H1 (cell line): ENCODE results near the gene SLC8A1. TPM values are rescaled to one million over a fixed set of nuclear protein-coding genes. Genes with fewer than 3 reads are reported as not detected.

Source experiments
- CTCF ChIA-PET: fragments of 300-600 bp; sonication (Branson Sonifier 250); formaldehyde crosslinking; loops from one replicate; lab custom pipeline; 2021; ENCODE audit not compliant: partially characterized antibody; lab: Charles Lee
- POLR2A ChIA-PET: fragments of 300-600 bp; sonication (Branson Sonifier 250); formaldehyde crosslinking; loops from one replicate; lab custom pipeline; 2021; ENCODE audit warnings: inconsistent platforms; ENCODE audit not compliant: partially characterized antibody; lab: Charles Lee
- DNase-seq, 2 experiments: peaks; one replicate each; pipeline versions ENCODE4 v3.0.0 to v3.0.0-alpha.2; 2010 to 2022; ENCODE audit warnings: low spot score in 2 of 2, low read depth in 1 of 2, mixed read lengths in 1 of 2
- FAIRE-seq: peaks from 2 replicates; lab custom pipeline; 2011; peaks lifted over from hg19 to GRCh38; lab: Jason Lieb, UNC
- H2AFZ ChIP-seq: 2 replicates; pipeline ENCODE4 v1.8.1; 2012; ENCODE audit warnings: low read length, inconsistent platforms
- H2AK5ac ChIP-seq: 2 replicates; pipeline ENCODE4 v1.6.1; 2013; ENCODE audit warnings: low read depth, low read length
- H2BK120ac ChIP-seq: replicated peaks from 2 replicates; pipeline ENCODE3; 2013; ENCODE audit warnings: low read depth, low read length, inconsistent platforms
- H2BK12ac ChIP-seq: 2 replicates; pipeline ENCODE4 v1.6.1; 2013; ENCODE audit warnings: low read depth, low read length
- H2BK15ac ChIP-seq: 2 replicates; pipeline ENCODE4 v1.6.1; 2013; ENCODE audit warnings: low read length
- H2BK20ac ChIP-seq: 2 replicates; pipeline ENCODE4 v1.6.1; 2013; ENCODE audit warnings: low read length
- H2BK5ac ChIP-seq: 2 replicates; pipeline ENCODE4 v1.6.1; 2013; ENCODE audit warnings: low read depth, low read length
- H3K14ac ChIP-seq: 2 replicates; pipeline ENCODE4 v1.6.1; 2013; ENCODE audit warnings: inconsistent platforms; ENCODE audit not compliant: insufficient read length
- H3K18ac ChIP-seq: 2 replicates; pipeline ENCODE4 v1.6.1; 2013; ENCODE audit warnings: low read length; ENCODE audit errors: extremely low read depth
- H3K23ac ChIP-seq: 2 replicates; pipeline ENCODE4 v1.6.1; 2013; ENCODE audit warnings: inconsistent platforms; ENCODE audit not compliant: insufficient read length
- H3K23me2 ChIP-seq: 2 replicates; pipeline ENCODE4 v1.6.1; 2013; ENCODE audit warnings: low read depth, low read length
- H3K27ac ChIP-seq: 2 replicates; pipeline ENCODE4 v1.6.1; 2011; ENCODE audit warnings: low read depth, low read length, inconsistent platforms
- H3K27me3 ChIP-seq, 4 experiments: replicated peaks in 1 of 4; 1 replicate in 1 of 4; 2 replicates in 3 of 4; pipeline versions ENCODE4 v1.6.1 to v1.8.1; 2011 to 2013; ENCODE audit warnings: low read length in 3 of 4, mild to moderate bottlenecking in 3 of 4, inconsistent platforms in 2 of 4, mixed read lengths in 2 of 4, moderate library complexity in 1 of 4; ENCODE audit not compliant: control insufficient read depth in 3 of 4, insufficient read depth in 3 of 4; ENCODE audit errors: extremely low read depth in 1 of 4
- H3K36me3 ChIP-seq, 4 experiments: 2 replicates each; pipeline versions ENCODE4 v1.6.1 to v1.8.1; 2011 to 2013; ENCODE audit warnings: mild to moderate bottlenecking in 4 of 4, low read length in 3 of 4, moderate library complexity in 2 of 4, control low read depth in 1 of 4, inconsistent platforms in 1 of 4; ENCODE audit not compliant: insufficient read depth in 4 of 4, control insufficient read depth in 2 of 4
- H3K4ac ChIP-seq: replicated peaks from 2 replicates; pipeline ENCODE3; 2013; ENCODE audit warnings: low read length, low read depth, mixed read lengths, inconsistent platforms; ENCODE audit not compliant: insufficient read length
- H3K4me1 ChIP-seq, 4 experiments: replicated peaks in 1 of 4; 1 replicate in 1 of 4; 2 replicates in 3 of 4; pipeline versions ENCODE4 v1.6.1 to v1.8.1; 2011 to 2013; ENCODE audit warnings: low read length in 3 of 4, inconsistent platforms in 2 of 4, mixed read lengths in 1 of 4; ENCODE audit not compliant: insufficient read depth in 4 of 4, control insufficient read depth in 3 of 4
- H3K4me2 ChIP-seq, 2 experiments: 2 replicates each; pipeline versions ENCODE4 v1.6.1 to v1.8.1; 2011 to 2013; ENCODE audit warnings: low read depth in 2 of 2, low read length in 2 of 2, control low read depth in 1 of 2, inconsistent platforms in 1 of 2, mild to moderate bottlenecking in 1 of 2; ENCODE audit not compliant: insufficient read depth in 1 of 2
- H3K4me3 ChIP-seq, 4 experiments: fragments of 200-600, 300-600 bp in 1 of 4; sonication (generic), shearing (Covaris generic), sonication (Bioruptor Twin) in 1 of 4; 2 replicates each; pipeline versions ENCODE4 v1.5.1 to v1.8.1; 2011 to 2016; ENCODE audit warnings: low read length in 4 of 4, low read depth in 3 of 4, control low read depth in 2 of 4, inconsistent platforms in 2 of 4, mild to moderate bottlenecking in 2 of 4, mixed read lengths in 1 of 4, moderate library complexity in 1 of 4; ENCODE audit not compliant: insufficient read depth in 2 of 4; ENCODE audit errors: extremely low read depth in 1 of 4
- H3K56ac ChIP-seq: replicated peaks from 2 replicates; pipeline ENCODE3; 2013; ENCODE audit warnings: low read depth, mild to moderate bottlenecking, mixed read lengths, low read length, inconsistent platforms; ENCODE audit not compliant: insufficient read length
- H3K79me1 ChIP-seq: 2 replicates; pipeline ENCODE4 v1.6.1; 2013; ENCODE audit warnings: low read depth, low read length, control low read depth
- H3K79me2 ChIP-seq, 2 experiments: 2 replicates each; pipeline versions ENCODE4 v1.6.1 to v1.8.1; 2012 to 2013; ENCODE audit warnings: low read length in 2 of 2, mild to moderate bottlenecking in 2 of 2, inconsistent platforms in 1 of 2; ENCODE audit not compliant: insufficient read depth in 2 of 2, control insufficient read depth in 1 of 2
- H3K9ac ChIP-seq, 4 experiments: replicated peaks in 1 of 4; 1 replicate in 1 of 4; 2 replicates in 3 of 4; pipeline versions ENCODE4 v1.6.1 to v1.8.1; 2011 to 2013; ENCODE audit warnings: low read depth in 3 of 4, low read length in 3 of 4, control low read depth in 2 of 4, mild to moderate bottlenecking in 2 of 4, moderate library complexity in 2 of 4, inconsistent platforms in 1 of 4; ENCODE audit errors: extremely low read depth in 1 of 4
- H3K9me3 ChIP-seq, 2 experiments: 2 replicates each; pipeline versions ENCODE4 v1.6.1 to v1.8.1; 2012 to 2013; ENCODE audit warnings: mild to moderate bottlenecking in 2 of 2, moderate library complexity in 2 of 2, control low read depth in 1 of 2, inconsistent platforms in 1 of 2, low read depth in 1 of 2, low read length in 1 of 2, mixed read lengths in 1 of 2; ENCODE audit not compliant: insufficient read depth in 2 of 2
- H4K20me1 ChIP-seq, 2 experiments: replicated peaks in 1 of 2; 2 replicates each; pipeline versions ENCODE3 to v1.8.1; 2011 to 2013; ENCODE audit warnings: inconsistent platforms in 2 of 2, low read length in 2 of 2, mild to moderate bottlenecking in 1 of 2; ENCODE audit not compliant: insufficient read depth in 2 of 2, control insufficient read depth in 1 of 2
- H4K5ac ChIP-seq: 2 replicates; pipeline ENCODE4 v1.6.1; 2013; ENCODE audit warnings: low read length, low read depth, mixed read lengths, inconsistent platforms; ENCODE audit not compliant: insufficient read length
- H4K8ac ChIP-seq: 2 replicates; pipeline ENCODE4 v1.8.0; 2013; ENCODE audit warnings: mild to moderate bottlenecking, moderate library complexity, low read length, inconsistent platforms; ENCODE audit not compliant: insufficient read depth; ENCODE audit errors: extremely low read depth
- H4K91ac ChIP-seq: replicated peaks from 2 replicates; pipeline ENCODE3; 2013; ENCODE audit warnings: low read length, mixed read lengths, inconsistent platforms; ENCODE audit not compliant: insufficient read length
- BCL11A ChIP-seq, 2 experiments: IDR thresholded peaks; one replicate each; pipeline ENCODE4 v1.6.1; 2011; ENCODE audit warnings: low read depth in 2 of 2, low read length in 2 of 2, mild to moderate bottlenecking in 2 of 2
- BRCA1 ChIP-seq: IDR thresholded peaks from 2 replicates; pipeline ENCODE4 v1.6.1; 2012; ENCODE audit warnings: low read depth, low read length, improper control_type of control experiment
- CBX8 ChIP-seq: fragments of 300-800, 300-1000 bp; sonication (generic); IDR thresholded peaks from 2 replicates; pipeline ENCODE4 v1.7.1; 2016; ENCODE audit warnings: low read depth, low read length, borderline replicate concordance
- CHD1 ChIP-seq: IDR thresholded peaks from 2 replicates; pipeline ENCODE4 v1.6.1; 2012; ENCODE audit warnings: low read depth, low read length, improper control_type of control experiment
- CTBP2 ChIP-seq: IDR thresholded peaks from 2 replicates; pipeline ENCODE4 v1.7.0; 2011; ENCODE audit warnings: borderline replicate concordance, mild to moderate bottlenecking, moderate library complexity, mixed read lengths, low read length; ENCODE audit not compliant: insufficient read depth, insufficient read length
- GABPA ChIP-seq: IDR thresholded peaks from 2 replicates; pipeline ENCODE4 v1.6.1; 2011; ENCODE audit warnings: mild to moderate bottlenecking, low read length, moderate library complexity, borderline replicate concordance; ENCODE audit not compliant: insufficient read depth
- KDM4A ChIP-seq: IDR thresholded peaks from one replicate; pipeline ENCODE4 v1.7.1; 2012; ENCODE audit warnings: low read depth, mild to moderate bottlenecking, moderate library complexity, low read length, inconsistent platforms; ENCODE audit not compliant: severe bottlenecking
- RBBP5 ChIP-seq: IDR thresholded peaks from 2 replicates; pipeline ENCODE4 v1.7.1; 2012; ENCODE audit warnings: low read depth, mild to moderate bottlenecking, inconsistent platforms, low read length, moderate library complexity, borderline replicate concordance
- TAF1 ChIP-seq: IDR thresholded peaks from 2 replicates; pipeline ENCODE4 v1.6.1; 2011; ENCODE audit warnings: mild to moderate bottlenecking, low read depth, low read length
- TCF12 ChIP-seq: IDR thresholded peaks from 2 replicates; pipeline ENCODE4 v1.6.1; 2011; ENCODE audit warnings: low read depth, mild to moderate bottlenecking, low read length
- TEAD4 ChIP-seq: IDR thresholded peaks from 2 replicates; pipeline ENCODE4 v1.6.1; 2012; ENCODE audit warnings: low read depth, low read length, inconsistent platforms, mixed read lengths
- YY1 ChIP-seq: IDR thresholded peaks from 2 replicates; pipeline ENCODE4 v1.6.1; 2011; ENCODE audit warnings: low read depth, mild to moderate bottlenecking, low read length
- WGBS, 2 experiments: shearing (Covaris generic) in 1 of 2; methylation state at CpG; one replicate each; pipeline versions ENCODE4 v1.1.6 to v1.1.7; 2013 to 2015; ENCODE audit warnings: low lambda C conversion rate in 2 of 2, mixed read lengths in 2 of 2, inconsistent platforms in 1 of 2, low coverage in 1 of 2, missing lambda C conversion rate in 1 of 2; ENCODE audit not compliant: insufficient replicate concordance in 2 of 2, insufficient coverage in 1 of 2, insufficient read length in 1 of 2; ENCODE audit errors: extremely low coverage in 1 of 2, missing lambda C conversion rate in 1 of 2; 5-methylcytosine and 5-hydroxymethylcytosine counted together
- polyA plus RNA-seq, 7 experiments: library from polyadenylated mRNA; depleted of rRNA in 3 of 7; stranded (reverse) in 5 of 7; unstranded in 2 of 7; fragments of >200 nt in 5 of 7; fragments of 200-250 nt in 2 of 7; gene quantifications; 1 replicate in 5 of 7; 2 replicates in 1 of 7; 4 replicates in 1 of 7; pipeline versions ENCODE4 v1.2.1 to v1.2.3, GENCODE V29; 2011 to 2013; ENCODE audit warnings: missing spikeins in 2 of 7, mixed read lengths in 2 of 7
- total RNA-seq: library from RNA; stranded (reverse); fragmentation: NEBNext Ultra II Directional; extraction: Animal tissue kit (Norgen Biotek cat#: 25700); gene quantifications from 2 replicates; pipeline ENCODE4 v1.2.1, GENCODE V29; 2021

SLC8A1 gene
- total and polyA plus RNA-seq, 2 of the 8 experiments (the other 6 are each of a cell fraction or from before 2014, with no cell fraction given) = 0.68 to 3.6 TPM

DNA sequence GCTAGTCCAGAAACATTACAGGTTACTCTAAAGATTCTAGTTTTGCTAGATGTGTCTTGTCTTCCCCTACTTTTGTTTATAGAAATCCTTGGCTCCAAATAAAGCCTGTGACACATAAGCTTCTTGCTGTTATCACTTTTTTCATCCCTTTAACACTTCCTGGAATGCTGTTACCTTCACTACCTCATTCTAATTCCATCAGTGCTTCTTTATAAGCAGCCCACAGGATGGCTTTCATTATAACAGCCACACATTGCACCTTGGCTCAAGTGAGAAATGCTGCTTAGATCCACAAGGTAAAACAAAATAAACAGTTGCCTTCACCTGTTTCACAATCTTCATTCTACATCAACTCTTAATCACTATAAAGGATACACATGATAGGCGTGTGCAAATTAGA, 221.7 kb downstream of the SLC8A1 start:
- Histone ChIP-seq H3K27me3 (no peaks in the 10 kb centered on the region), H2BK120ac (no peak overlapping the region), H3K4me2 (no peak overlapping the region), H2AK5ac (no peak overlapping the region), H3K4me1 (peaks cover 0 to 5% (median 3%) of the 10 kb centered on the region in 4 experiments; a peak in 4 of 7 replicates), H3K23ac (no peak overlapping the region), H3K14ac (no peak overlapping the region), H3K36me3 (no peaks in the 10 kb centered on the region), H2BK12ac (no peak overlapping the region), H4K20me1 (no peaks in the 10 kb centered on the region), H3K27ac (no peak overlapping the region), H3K56ac (no peak overlapping the region), H3K79me2 (no peaks in the 10 kb centered on the region), H3K4me3 (no peak overlapping the region), H2AFZ (no peak overlapping the region), H4K91ac (no peak overlapping the region), H3K9me3 (0 out of 4 replicates have a peak, but pooled peaks cover 0 to 2% of the 10 kb centered on the region in 2 experiments), H3K4ac (no peak overlapping the region), H3K18ac (no peak overlapping the region), H3K9ac (no peak overlapping the region), H2BK5ac (no peak overlapping the region), H3K23me2 (no peaks in the 10 kb centered on the region), H2BK15ac (no peak overlapping the region), H4K8ac (no peak overlapping the region), H4K5ac (no peak overlapping the region), H3K79me1 (no peaks in the 10 kb centered on the region), H2BK20ac (no peak overlapping the region)
- WGBS, 2 experiments = 85% methylated on average over 1 of the region's 1 CpG; no CpG with 5 or more reads in 1 of the 2 experiments
- FAIRE-seq (no peak), DNase-seq (no peak)
- CTCF ChIA-PET = interaction anchor here (0.7 to 4.7 kb wide), 3 partner anchors 10 to 17 kb away, joined by 3 to 29 read pairs (median 5); no protein-coding TSS in a partner anchor
- POLR2A ChIA-PET = no interaction called here
- TF ChIP-seq YY1 (no peak), CBX8 (no peak), BRCA1 (no peak), CHD1 (no peak), GABPA (no peak), TCF12 (no peak), BCL11A (IDR thresholded peaks at IDR 0.05; ENCODE audit: low read depth in 2 of 2, low read length in 2 of 2) (no peak), TAF1 (no peak), TEAD4 (no peak), RBBP5 (no peak), KDM4A (no peak), CTBP2 (no peak)
